OCI-LY1 (cell line): ENCODE results near the gene CRYBB1.

Source experiments
- H2AFZ ChIP-seq: fragments of 200-600 bp; sonication (generic), shearing (Covaris generic); 2 replicates; pipeline ENCODE4 v1.6.0; 2014; ENCODE audit warnings: antibody characterized with exemption, mild to moderate bottlenecking, low read length
- H3F3A ChIP-seq: fragments of 200-600 bp; sonication (generic), shearing (Covaris generic); 2 replicates; pipeline ENCODE4 v1.6.0; 2014; ENCODE audit warnings: mild to moderate bottlenecking, antibody characterized with exemption, low read length, moderate library complexity; ENCODE audit not compliant: insufficient read depth
- H3K27ac ChIP-seq: fragments of 200-600 bp; sonication (generic); 2 replicates; pipeline ENCODE4 v1.5.1; 2014; ENCODE audit warnings: low read length, mixed run types, mild to moderate bottlenecking, low read depth; ENCODE audit not compliant: poor library complexity, severe bottlenecking
- H3K27me3 ChIP-seq: fragments of 200-600 bp; sonication (generic); 2 replicates; pipeline ENCODE4 v1.6.0; 2014; ENCODE audit warnings: antibody characterized with exemption, mild to moderate bottlenecking, low read length, moderate library complexity; ENCODE audit not compliant: insufficient read depth
- H3K36me3 ChIP-seq: fragments of 200-600 bp; sonication (generic); 2 replicates; pipeline ENCODE4 v1.6.1; 2014; ENCODE audit warnings: mild to moderate bottlenecking, antibody characterized with exemption, low read length, moderate library complexity, mixed read lengths; ENCODE audit not compliant: insufficient read depth
- H3K4me1 ChIP-seq: fragments of 200-600 bp; sonication (generic); 2 replicates; pipeline ENCODE4 v1.5.1; 2014; ENCODE audit warnings: mild to moderate bottlenecking, low read length, moderate library complexity; ENCODE audit not compliant: insufficient read depth, severe bottlenecking
- H3K4me2 ChIP-seq: fragments of 200-600 bp; sonication (generic), shearing (Covaris generic); 2 replicates; pipeline ENCODE4 v1.6.1; 2014; ENCODE audit warnings: low read length
- H3K4me3 ChIP-seq: fragments of 200-600 bp; sonication (generic); 2 replicates; pipeline ENCODE4 v1.5.1; 2014; ENCODE audit warnings: low read length, low read depth, mild to moderate bottlenecking, mixed read lengths; ENCODE audit not compliant: poor library complexity, severe bottlenecking
- H3K79me2 ChIP-seq: fragments of 200-600 bp; shearing (Covaris generic); 2 replicates; pipeline ENCODE4 v1.6.1; 2016; ENCODE audit warnings: mixed run types, low read length, mixed read lengths; ENCODE audit not compliant: insufficient read depth
- H3K9ac ChIP-seq: fragments of 200-600 bp; sonication (generic), shearing (Covaris generic); 2 replicates; pipeline ENCODE4 v1.6.1; 2014; ENCODE audit warnings: mild to moderate bottlenecking, low read length, mixed read lengths
- H3K9me2 ChIP-seq: fragments of 200-600 bp; sonication (generic), shearing (Covaris generic); 2 replicates; pipeline ENCODE4 v1.6.1; 2014; ENCODE audit warnings: low read depth, mild to moderate bottlenecking, low read length, mixed read lengths
- H3K9me3 ChIP-seq: fragments of 200-600 bp; shearing (Covaris generic); 2 replicates; pipeline ENCODE4 v1.6.1; 2014; ENCODE audit warnings: low read length, mixed read lengths
- H4K20me1 ChIP-seq: fragments of 200-600 bp; sonication (generic), shearing (Covaris generic); 2 replicates; pipeline ENCODE4 v1.6.0; 2016; ENCODE audit warnings: mild to moderate bottlenecking, low read length; ENCODE audit not compliant: insufficient read depth
- CTCF ChIP-seq: fragments of 200-600 bp; sonication (generic), shearing (Covaris generic); IDR thresholded peaks from 2 replicates; pipeline ENCODE4 v1.5.1; 2017; ENCODE audit warnings: mild to moderate bottlenecking, antibody characterized with exemption, low read length, moderate library complexity, mixed read lengths
- EZH2 ChIP-seq: fragments of 200-600 bp; sonication (generic), shearing (Covaris generic); IDR thresholded peaks from 2 replicates; pipeline ENCODE4 v1.8.0; 2017; ENCODE audit warnings: borderline replicate concordance, mixed run types, mild to moderate bottlenecking, antibody characterized with exemption, low read length, moderate library complexity, mixed read lengths

CRYBB1 gene

GRCh38 chr22:26564672-26565071, 53.2 kb downstream of the CRYBB1 start:
- Histone ChIP-seq H3K79me2 (peaks cover 43% of the 10 kb centered on the region), H4K20me1 (no peaks in the 10 kb centered on the region), H3K27ac (peak overlapping the region; percentile 64), H3F3A (no peaks in the 10 kb centered on the region), H3K4me1 (peaks cover 57% of the 10 kb centered on the region), H2AFZ (no peak overlapping the region), H3K4me3 (no peak overlapping the region), H3K4me2 (peak overlapping the region; percentile 3; the same call in 1 of the 2 replicates), H3K9ac (no peak overlapping the region), H3K27me3 (no peaks in the 10 kb centered on the region), H3K9me3 (no peaks in the 10 kb centered on the region), H3K36me3 (peaks cover 11% of the 10 kb centered on the region; the same call in 1 of the 2 replicates), H3K9me2 (no peaks in the 10 kb centered on the region)
- TF ChIP-seq CTCF: no peak
- TF ChIP-seq EZH2: no peak

- Histone ChIP-seq H3K9me3 (no peaks in the 10 kb centered on the region), H3K4me2 (no peak overlapping the region), H3K9ac (no peak overlapping the region), H3F3A (no peaks in the 10 kb centered on the region), H3K36me3 (peaks cover 8% of the 10 kb centered on the region; the same call in 1 of the 2 replicates), H3K27ac (no peak overlapping the region), H3K4me1 (peaks cover 61% of the 10 kb centered on the region), H4K20me1 (no peaks in the 10 kb centered on the region), H3K79me2 (peaks cover 44% of the 10 kb centered on the region), H3K27me3 (no peaks in the 10 kb centered on the region), H2AFZ (no peak overlapping the region), H3K9me2 (no peaks in the 10 kb centered on the region), H3K4me3 (no peak overlapping the region)
- TF ChIP-seq EZH2 (no peak), CTCF (no peak)
Measured at GRCh38 chr22:26564181-26564580, 53.6 kb downstream of the CRYBB1 start.

GRCh38 chr22:26563022-26563421, 54.8 kb downstream of the CRYBB1 start:
- peaks cover 6% of the 10 kb centered on the region; the same call in 1 of the 2 replicates for H3K36me3 ChIP-seq
- no peak overlapping the region for H2AFZ ChIP-seq
- H3K79me2 ChIP-seq: peaks cover 38% of the 10 kb centered on the region
- no peaks in the 10 kb centered on the region for H3K9me2 ChIP-seq
- H4K20me1 ChIP-seq: no peaks in the 10 kb centered on the region
- H3K9ac ChIP-seq: no peak overlapping the region
- no peaks in the 10 kb centered on the region for H3K9me3 ChIP-seq
- H3F3A ChIP-seq: no peaks in the 10 kb centered on the region
- H3K27ac ChIP-seq: peak overlapping the region; percentile 38
- H3K4me2 ChIP-seq: no peak overlapping the region
- H3K27me3 ChIP-seq: no peaks in the 10 kb centered on the region
- H3K4me3 ChIP-seq: no peak overlapping the region
- TF ChIP-seq EZH2: no peak
- TF ChIP-seq CTCF: peak; percentile 31; the same call in 1 of the 2 replicates
- H3K4me1 ChIP-seq: peaks cover 54% of the 10 kb centered on the region
